K562 (cell line): ENCODE data around the gene COL4A2. TPM values are rescaled to one million over a fixed set of nuclear protein-coding genes. Genes with fewer than 3 reads are reported as not detected.

Source experiments
- ATAC-seq: fragments of 200-7000 bp; cut with Tn5 transposase; 3 replicates; pipeline ENCODE4 v1.9.1; 2020; ENCODE audit warnings: moderate library complexity
- BruUV-seq: library from RNA; stranded (reverse); fragments of 400-500 nt; replicated peaks from 2 replicates; lab custom pipeline; 2021; lab: Mats Ljungman, UMichigan
- CTCF ChIA-PET: fragments of 300-600 bp; formaldehyde crosslinking; extraction: SDS; loops from one replicate; lab custom pipeline; 2021; ENCODE audit warnings: low intra/inter-chr PET ratio; lab: Yijun Ruan, JAX
- POLR2A ChIA-PET: fragments of 300-600, 350-650 bp; sonication (Branson Sonifier 250); formaldehyde crosslinking; extraction: SDS; loops from one replicate; lab custom pipeline; 2021; ENCODE audit warnings: antibody characterized with exemption, inconsistent platforms; lab: Yijun Ruan, JAX
- DNase-seq, 4 experiments: peaks; one replicate each; pipeline versions ENCODE4 v3.0.0 to v3.0.0-alpha.2; 2011 to 2018; ENCODE audit warnings: low spot score in 3 of 4, mixed read lengths in 3 of 4; ENCODE audit errors: extremely low read depth in 1 of 4
- FAIRE-seq: peaks from 2 replicates; lab custom pipeline; 2011; peaks lifted over from hg19 to GRCh38; lab: Jason Lieb, UNC
- H2AFZ ChIP-seq: 2 replicates; pipeline ENCODE4 v1.6.0; 2011; ENCODE audit warnings: low read depth, low read length, control low read depth, inconsistent platforms
- H3K27ac ChIP-seq: fragments of 200-600 bp; 3 replicates; pipeline ENCODE4 v1.8.0; 2011; ENCODE audit warnings: low read depth, mild to moderate bottlenecking, control low read depth, inconsistent platforms, low read length, moderate library complexity, mixed read lengths; ENCODE audit errors: extremely low read depth
- H3K27me3 ChIP-seq, 2 experiments: fragments of 300-600 bp in 1 of 2; 2 replicates in 1 of 2; 3 replicates in 1 of 2; pipeline versions ENCODE4 v1.6.0 to v1.8.0; 2011; ENCODE audit warnings: inconsistent platforms in 2 of 2, low read length in 2 of 2, mild to moderate bottlenecking in 1 of 2, mixed read lengths in 1 of 2, moderate library complexity in 1 of 2; ENCODE audit not compliant: control insufficient read depth in 2 of 2, insufficient read depth in 2 of 2
- H3K36me3 ChIP-seq: fragments of 300-600 bp; 3 replicates; pipeline ENCODE4 v1.8.0; 2011; ENCODE audit warnings: mild to moderate bottlenecking, low read length, inconsistent platforms; ENCODE audit not compliant: control insufficient read depth, insufficient read depth
- H3K4me1 ChIP-seq, 2 experiments: fragments of 200-600 bp in 1 of 2; replicated peaks in 1 of 2; 2 replicates in 1 of 2; 3 replicates in 1 of 2; pipeline versions ENCODE4 v1.5.1 to v1.8.0; 2011; ENCODE audit warnings: inconsistent platforms in 2 of 2, low read length in 2 of 2, mild to moderate bottlenecking in 1 of 2, mixed read lengths in 1 of 2, moderate library complexity in 1 of 2; ENCODE audit not compliant: control insufficient read depth in 2 of 2, insufficient read depth in 2 of 2
- H3K4me2 ChIP-seq: 2 replicates; pipeline ENCODE4 v1.6.1; 2011; ENCODE audit warnings: low read length, control low read depth, inconsistent platforms, mixed read lengths; ENCODE audit not compliant: insufficient read depth
- H3K4me3 ChIP-seq: fragments of 200-600 bp; sonication (generic), shearing (Covaris generic); 2 replicates; pipeline ENCODE4 v1.5.1; 2016; ENCODE audit warnings: control low read depth, inconsistent platforms
- H3K79me2 ChIP-seq: fragments of 200-600 bp; 3 replicates; pipeline ENCODE4 v1.8.0; 2011; ENCODE audit warnings: low read length, inconsistent platforms; ENCODE audit not compliant: control insufficient read depth, insufficient read depth
- H3K9ac ChIP-seq, 2 experiments: 2 replicates each; pipeline versions ENCODE4 v1.6.0 to v1.6.1; 2011; ENCODE audit warnings: low read depth in 2 of 2, low read length in 2 of 2, control low read depth in 1 of 2, inconsistent platforms in 1 of 2, mild to moderate bottlenecking in 1 of 2, mixed read lengths in 1 of 2; ENCODE audit not compliant: insufficient read depth in 1 of 2
- H3K9me1 ChIP-seq: one replicate; pipeline ENCODE4 v1.6.0; 2011; ENCODE audit warnings: inconsistent platforms, mild to moderate bottlenecking, low read length, moderate library complexity; ENCODE audit not compliant: control insufficient read depth, insufficient read depth
- H3K9me3 ChIP-seq: replicated peaks from 2 replicates; pipeline ENCODE4 v1.5.1; 2011; ENCODE audit warnings: low read depth, low read length, inconsistent platforms; ENCODE audit not compliant: control insufficient read depth, insufficient read depth
- H4K20me1 ChIP-seq: replicated peaks from 2 replicates; pipeline ENCODE4 v1.6.1; 2011; ENCODE audit warnings: low read length, inconsistent platforms, mixed read lengths; ENCODE audit not compliant: control insufficient read depth, insufficient read depth
- C11orf30 ChIP-seq: fragments of 450-650 bp; IDR thresholded peaks from 2 replicates; pipeline ENCODE4 v1.6.1; 2016; ENCODE audit warnings: low read depth, mild to moderate bottlenecking
- CHD1 ChIP-seq: fragments of 200-600 bp; sonication (generic); IDR thresholded peaks from one replicate; pipeline ENCODE4 v1.6.1; 2012; ENCODE audit warnings: mild to moderate bottlenecking, moderate library complexity, low read length, inconsistent platforms
- E2F3 ChIP-seq: fragments of 250-450 bp; sonication (Bioruptor Pico); IDR thresholded peaks from 2 replicates; pipeline ENCODE4 v1.4.0; 2020; ENCODE audit warnings: mild to moderate bottlenecking
- EP300 ChIP-seq: IDR thresholded peaks from 2 replicates; pipeline ENCODE4 v1.6.1; 2012; ENCODE audit warnings: low read length, improper control_type of control experiment
- IRF2 ChIP-seq: sonication (generic); formaldehyde crosslinking; IDR thresholded peaks from 2 replicates; pipeline ENCODE4 v1.8.1; 2022; ENCODE audit warnings: mild to moderate bottlenecking, missing genetic modification reagents
- MEF2A ChIP-seq: IDR thresholded peaks from 2 replicates; pipeline ENCODE4 v1.6.1; 2011; ENCODE audit warnings: low read depth, mild to moderate bottlenecking, low read length, moderate library complexity; ENCODE audit not compliant: control insufficient read depth
- MYC ChIP-seq, 2 experiments: fragments of 250-450 bp in 1 of 2; sonication (Bioruptor Pico) in 1 of 2; IDR thresholded peaks; 2 replicates each; pipeline versions ENCODE4 v1.5.1 to v1.6.1; 2012 to 2021; ENCODE audit warnings: low read depth in 2 of 2, borderline replicate concordance in 1 of 2, improper control_type of control experiment in 1 of 2, low read length in 1 of 2, mild to moderate bottlenecking in 1 of 2, moderate library complexity in 1 of 2
- NFE2L1 ChIP-seq: fragments of 450-650 bp; IDR thresholded peaks from 2 replicates; pipeline ENCODE4 v1.6.1; 2016; ENCODE audit warnings: missing genetic modification characterization, low read depth, mild to moderate bottlenecking, missing compliant biosample characterization, moderate library complexity, borderline replicate concordance
- PTBP1 ChIP-seq: fragments of 200-400 bp; formaldehyde crosslinking; IDR thresholded peaks from 2 replicates; pipeline ENCODE4 v1.6.1; 2017; ENCODE audit warnings: low read depth, low read length
- RFX1 ChIP-seq: fragments of 450-650 bp; IDR thresholded peaks from 2 replicates; pipeline ENCODE4 v1.6.1; 2016; ENCODE audit warnings: mild to moderate bottlenecking, moderate library complexity
- TCFL5 ChIP-seq: fragments of 250-450 bp; sonication (Bioruptor Pico); conservative IDR thresholded peaks from 2 replicates; pipeline ENCODE4 v1.6.1; 2021; ENCODE audit warnings: mild to moderate bottlenecking, moderate library complexity, matching md5 sums
- TEAD2 ChIP-seq: fragments of 450-650 bp; IDR thresholded peaks from 2 replicates; pipeline ENCODE4 v1.6.1; 2016; ENCODE audit warnings: missing genetic modification characterization, control low read depth, missing compliant biosample characterization
- XRCC5 ChIP-seq: fragments of 200-400 bp; formaldehyde crosslinking; IDR thresholded peaks from 2 replicates; pipeline ENCODE4 v1.6.1; 2017; ENCODE audit warnings: low read depth, mild to moderate bottlenecking, low read length
- ZFP36 ChIP-seq: fragments of 150-350 bp; IDR thresholded peaks from 2 replicates; pipeline ENCODE4 v1.6.1; 2018; ENCODE audit warnings: low read length, low read depth; ENCODE audit not compliant: partially characterized antibody
- ZNF12 ChIP-seq: sonication (generic); formaldehyde crosslinking; IDR thresholded peaks from 2 replicates; pipeline ENCODE4 v1.4.0; 2020; ENCODE audit warnings: mild to moderate bottlenecking, missing genetic modification reagents
- ZNF586 ChIP-seq: fragments of 450-650 bp; formaldehyde crosslinking; conservative IDR thresholded peaks from 2 replicates; pipeline ENCODE4 v1.4.0; 2020; ENCODE audit warnings: mild to moderate bottlenecking, moderate library complexity
- WGBS: fragments of 100-300 bp; shearing (Covaris generic); methylation state at CpG from one replicate; pipeline ENCODE4 v1.1.6; 2016; ENCODE audit warnings: low coverage, mixed read lengths; ENCODE audit not compliant: insufficient coverage; ENCODE audit errors: missing lambda C conversion rate; 5-methylcytosine and 5-hydroxymethylcytosine counted together
- in situ Hi-C: fragments of 300-500 bp; cut with MboI; formaldehyde crosslinking; loops from 4 replicates; pipeline ENCODE4 v1.15.0; 2018; ENCODE audit warnings: inconsistent platforms, mixed read lengths
- intact Hi-C: fragments of 100-400 bp; cut with micrococcal nuclease; formaldehyde crosslinking; loops from 2 replicates; pipeline ENCODE4 v1.14.2; 2022
- polyA plus RNA-seq, 8 experiments: library from polyadenylated mRNA; depleted of rRNA in 4 of 8; stranded (reverse) in 5 of 8; unstranded in 3 of 8; fragments of >200 nt; fragmentation: Nextera tagmentation in 2 of 8; fragmentation: Illumina TruSeq in 1 of 8; extraction: Ambion mirVana in 2 of 8; extraction: Trizol in 1 of 8; gene quantifications; 2 replicates each; pipeline versions ENCODE4 v1.2.1 to v1.2.3, GENCODE V29; 2011 to 2014; ENCODE audit warnings: inconsistent platforms in 1 of 8, missing spikeins in 1 of 8
- total RNA-seq, 7 experiments: library from RNA; depleted of rRNA in 6 of 7; stranded (reverse); fragments of >200 nt in 6 of 7; fragmentation: Illumina TruSeq in 2 of 7; extraction: Trizol in 2 of 7; gene quantifications; 2 replicates each; pipeline versions ENCODE4 v1.2.1 to v1.2.3, GENCODE V29; 2011 to 2021; ENCODE audit warnings: low replicate concordance in 1 of 7
- TF ChIP-seq, protein P1 (sequence below): fragments of 250-450 bp; sonication (Bioruptor Pico); IDR thresholded peaks from 2 replicates; pipeline ENCODE4 v1.4.0; 2020; ENCODE audit warnings: mild to moderate bottlenecking
- TF ChIP-seq, protein P2 (sequence below): fragments of 450-650 bp; IDR thresholded peaks from 2 replicates; pipeline ENCODE4 v1.6.1; 2017; ENCODE audit warnings: antibody characterized with exemption, mild to moderate bottlenecking

Gene COL4A2
- total and polyA plus RNA-seq, 9 of the 15 experiments (the other 6 are each of a cell fraction or from before 2014, with no cell fraction given), result 0.13 to 15.2 (median 8.1) TPM

DNA sequence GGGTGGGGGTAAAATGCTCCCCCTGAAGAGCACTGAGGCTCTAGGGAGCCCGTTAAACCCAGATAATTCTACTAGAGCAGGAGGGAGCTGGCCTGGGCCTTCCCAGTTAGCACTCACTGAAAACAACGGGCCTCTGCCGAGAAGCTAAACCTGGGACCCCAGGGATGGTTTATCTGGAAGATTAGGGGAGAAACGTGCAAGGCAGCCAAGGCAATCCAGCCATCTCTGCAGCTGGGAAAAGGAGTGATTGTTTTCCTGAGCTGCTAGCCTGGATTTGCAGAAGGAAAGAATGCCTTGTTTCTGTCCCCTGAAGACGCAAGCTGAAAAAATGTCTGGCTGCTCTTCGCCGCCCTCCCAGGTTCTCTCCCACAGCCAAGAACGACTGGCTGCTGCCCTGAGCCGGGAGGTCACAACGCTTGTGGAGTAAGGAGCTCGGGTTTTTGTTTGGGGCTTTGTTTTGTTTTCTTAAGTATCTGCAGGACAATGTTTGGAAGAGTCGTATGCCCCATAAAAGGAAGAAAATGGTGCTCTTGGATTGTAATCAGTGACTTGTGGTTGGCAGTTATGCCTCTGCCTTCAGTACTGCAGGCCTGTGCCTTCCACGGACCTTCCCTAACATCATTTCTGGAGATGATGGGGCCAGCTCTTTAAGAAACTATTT lies 31.5 kb downstream of the COL4A2 start:
- POLR2A ChIA-PET, result no interaction called here
- Histone ChIP-seq H3K9me1 (no peaks in the 10 kb centered on the region), H3K79me2 (no peaks in the 10 kb centered on the region), H3K27ac (no peak overlapping the region), H3K4me2 (no peak overlapping the region), H3K27me3 (peaks cover 0 to 32% of the 10 kb centered on the region in 2 experiments; a peak in 4 of 5 replicates), H3K9me3 (no peaks in the 10 kb centered on the region), H4K20me1 (no peaks in the 10 kb centered on the region), H2AFZ (no peak overlapping the region), H3K36me3 (no peaks in the 10 kb centered on the region), H3K9ac (no peak overlapping the region), H3K4me1 (no peaks in the 10 kb centered on the region), H3K4me3 (no peak overlapping the region)
- no peak for ATAC-seq
- DNase-seq, result no peak
- FAIRE-seq, result no peak
- in situ Hi-C loops, result no loop called here
- CTCF ChIA-PET, result no interaction called here
- intact Hi-C loops, result no loop called here
- 0% methylated on average over 7 of the region's 13 CpGs for WGBS
- no TSS peak for BruUV-seq
- TF ChIP-seq ZNF12 (CRISPR knock-in tag), result no peak
- TF ChIP-seq, protein P1, sequence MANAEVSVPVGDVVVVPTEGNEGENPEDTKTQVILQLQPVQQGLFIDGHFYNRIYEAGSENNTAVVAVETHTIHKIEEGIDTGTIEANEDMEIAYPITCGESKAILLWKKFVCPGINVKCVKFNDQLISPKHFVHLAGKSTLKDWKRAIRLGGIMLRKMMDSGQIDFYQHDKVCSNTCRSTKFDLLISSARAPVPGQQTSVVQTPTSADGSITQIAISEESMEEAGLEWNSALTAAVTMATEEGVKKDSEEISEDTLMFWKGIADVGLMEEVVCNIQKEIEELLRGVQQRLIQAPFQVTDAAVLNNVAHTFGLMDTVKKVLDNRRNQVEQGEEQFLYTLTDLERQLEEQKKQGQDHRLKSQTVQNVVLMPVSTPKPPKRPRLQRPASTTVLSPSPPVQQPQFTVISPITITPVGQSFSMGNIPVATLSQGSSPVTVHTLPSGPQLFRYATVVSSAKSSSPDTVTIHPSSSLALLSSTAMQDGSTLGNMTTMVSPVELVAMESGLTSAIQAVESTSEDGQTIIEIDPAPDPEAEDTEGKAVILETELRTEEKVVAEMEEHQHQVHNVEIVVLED (CRISPR knock-in tag), result no peak
- TF ChIP-seq, protein P2, sequence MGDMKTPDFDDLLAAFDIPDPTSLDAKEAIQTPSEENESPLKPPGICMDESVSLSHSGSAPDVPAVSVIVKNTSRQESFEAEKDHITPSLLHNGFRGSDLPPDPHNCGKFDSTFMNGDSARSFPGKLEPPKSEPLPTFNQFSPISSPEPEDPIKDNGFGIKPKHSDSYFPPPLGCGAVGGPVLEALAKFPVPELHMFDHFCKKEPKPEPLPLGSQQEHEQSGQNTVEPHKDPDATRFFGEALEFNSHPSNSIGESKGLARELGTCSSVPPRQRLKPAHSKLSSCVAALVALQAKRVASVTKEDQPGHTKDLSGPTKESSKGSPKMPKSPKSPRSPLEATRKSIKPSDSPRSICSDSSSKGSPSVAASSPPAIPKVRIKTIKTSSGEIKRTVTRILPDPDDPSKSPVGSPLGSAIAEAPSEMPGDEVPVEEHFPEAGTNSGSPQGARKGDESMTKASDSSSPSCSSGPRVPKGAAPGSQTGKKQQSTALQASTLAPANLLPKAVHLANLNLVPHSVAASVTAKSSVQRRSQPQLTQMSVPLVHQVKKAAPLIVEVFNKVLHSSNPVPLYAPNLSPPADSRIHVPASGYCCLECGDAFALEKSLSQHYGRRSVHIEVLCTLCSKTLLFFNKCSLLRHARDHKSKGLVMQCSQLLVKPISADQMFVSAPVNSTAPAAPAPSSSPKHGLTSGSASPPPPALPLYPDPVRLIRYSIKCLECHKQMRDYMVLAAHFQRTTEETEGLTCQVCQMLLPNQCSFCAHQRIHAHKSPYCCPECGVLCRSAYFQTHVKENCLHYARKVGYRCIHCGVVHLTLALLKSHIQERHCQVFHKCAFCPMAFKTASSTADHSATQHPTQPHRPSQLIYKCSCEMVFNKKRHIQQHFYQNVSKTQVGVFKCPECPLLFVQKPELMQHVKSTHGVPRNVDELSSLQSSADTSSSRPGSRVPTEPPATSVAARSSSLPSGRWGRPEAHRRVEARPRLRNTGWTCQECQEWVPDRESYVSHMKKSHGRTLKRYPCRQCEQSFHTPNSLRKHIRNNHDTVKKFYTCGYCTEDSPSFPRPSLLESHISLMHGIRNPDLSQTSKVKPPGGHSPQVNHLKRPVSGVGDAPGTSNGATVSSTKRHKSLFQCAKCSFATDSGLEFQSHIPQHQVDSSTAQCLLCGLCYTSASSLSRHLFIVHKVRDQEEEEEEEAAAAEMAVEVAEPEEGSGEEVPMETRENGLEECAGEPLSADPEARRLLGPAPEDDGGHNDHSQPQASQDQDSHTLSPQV, result no peak
- TF ChIP-seq C11orf30, result no peak
- TF ChIP-seq IRF2, result no peak
- TF ChIP-seq ZFP36, result no peak
- TF ChIP-seq TCFL5 (CRISPR knock-in tag), result no peak
- no peak for TF ChIP-seq NFE2L1 (tag)
- no peak for TF ChIP-seq RFX1
- TF ChIP-seq MEF2A, result no peak
- no peak for TF ChIP-seq PTBP1
- no peak for TF ChIP-seq TEAD2 (tag)
- no peak for TF ChIP-seq XRCC5
- TF ChIP-seq CHD1, result no peak
- no peak for TF ChIP-seq ZNF586 (CRISPR knock-in tag)
- TF ChIP-seq E2F3 (CRISPR knock-in tag), result no peak
- TF ChIP-seq MYC (IDR thresholded peaks at IDR 0.05; ENCODE audit: low read depth, low read length), result no peak
- TF ChIP-seq MYC (CRISPR knock-in tag; IDR thresholded peaks at IDR 0.05; ENCODE audit: borderline replicate concordance, low read depth), result no peak
- no peak for TF ChIP-seq EP300
